HG03354 (cell line): ENCODE data around the gene TRANK1.
A peak's percentile ranks its signal among the peaks of the same experiment; 100 is the strongest.
"Not testable (repeated sequence)": the region's sequence is repeated elsewhere in the genome, so short reads cannot be mapped to it uniquely, and the experiment has no call there.

ENCODE experiments used
- ATAC-seq: cut with Tn5 transposase; IDR thresholded peaks from one replicate; pipeline ENCODE4 v1.9.1; 2021; ENCODE audit warnings: mild to moderate bottlenecking; ENCODE audit not compliant: unreplicated experiment, poor library complexity, severe bottlenecking

The TRANK1 gene

GRCh38 chr3:36944641-36945270 lies at the start of gene TRANK1:
Gene TRANK1 (minus strand): TSS chr3:36945054. CDS start chr3:36944809, 245 bp downstream.
- ATAC-seq = peak; percentile 66

GRCh38 chr3:36993326-36994283 lies 48.8 kb upstream of the TRANK1 start, which contains the start of gene MLH1:
Gene MLH1 (plus strand): TSS chr3:36993518. CDS start chr3:36993548, 30 bp downstream.
- ATAC-seq = peak; percentile 92

GRCh38 chr3:36992806-36993325 lies 48.0 kb upstream of the TRANK1 start, which contains the start of gene EPM2AIP1:
Gene EPM2AIP1 (minus strand): TSS chr3:36993131. CDS start chr3:36993077, 54 bp downstream.
- peak; percentile 88 for ATAC-seq

DNA sequence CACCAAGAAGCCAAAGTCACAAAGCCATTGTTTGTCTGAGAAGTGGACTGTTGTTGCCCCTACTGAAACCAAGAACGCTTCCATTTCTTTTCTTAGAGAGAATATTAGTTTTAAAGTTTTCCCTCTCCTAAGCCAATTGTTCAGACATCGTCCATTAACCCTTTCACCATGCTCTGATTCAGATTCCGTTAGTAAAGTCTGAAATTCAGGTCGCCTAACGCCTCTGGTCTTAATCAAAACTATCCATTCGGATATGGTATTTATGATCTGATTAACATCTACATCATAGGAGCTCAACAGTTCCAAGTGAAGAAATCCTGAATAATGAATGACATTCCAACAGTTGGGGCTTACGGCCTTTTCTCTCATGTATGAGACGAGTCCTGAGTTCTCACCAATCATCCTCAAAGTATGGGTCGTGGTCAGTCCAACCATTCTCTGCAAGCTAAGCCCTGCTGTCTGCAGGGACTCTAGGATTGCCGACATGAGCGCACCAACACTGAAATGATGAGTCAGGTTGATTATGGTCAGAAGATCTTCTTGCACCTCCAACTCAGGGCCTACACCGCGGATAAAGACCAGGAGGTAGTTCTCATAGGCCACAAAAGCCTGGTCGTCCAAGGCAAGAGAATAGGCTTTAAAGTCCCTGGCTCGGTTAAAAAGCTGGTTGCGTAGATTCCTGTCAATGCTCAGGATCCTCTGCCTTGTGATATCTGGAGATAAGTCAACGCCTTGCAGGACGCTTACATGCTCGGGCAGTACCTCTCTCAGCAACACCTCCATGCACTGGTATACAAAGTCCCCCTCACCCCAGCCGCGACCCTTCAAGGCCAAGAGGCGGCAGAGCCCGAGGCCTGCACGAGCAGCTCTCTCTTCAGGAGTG lies 47.3 kb upstream of the TRANK1 start:
- no peak for ATAC-seq

- ATAC-seq = no peak
These were observed 46.3 kb upstream of the TRANK1 start for GRCh38 chr3:36991147-36991546.

DNA sequence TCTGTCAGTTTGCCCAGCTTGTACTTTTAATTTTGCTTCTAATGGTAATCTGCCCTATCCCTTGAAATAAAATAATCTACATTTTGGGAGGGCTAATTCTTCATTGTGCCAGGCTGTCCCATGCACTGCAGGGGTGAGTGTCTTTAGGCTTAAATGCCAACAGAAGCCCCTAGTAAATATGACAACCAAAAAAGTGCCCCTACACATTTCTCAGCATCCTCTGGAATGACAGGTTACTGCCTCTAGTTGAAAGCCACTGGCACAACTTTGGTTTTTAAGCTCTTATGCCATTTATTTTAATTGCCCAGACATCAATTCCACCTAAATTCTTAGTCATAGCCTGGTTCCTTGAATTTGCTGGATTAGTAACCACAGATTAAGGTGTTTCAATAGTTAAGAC lies 44.7 kb upstream of the TRANK1 start:
- no peak for ATAC-seq

DNA sequence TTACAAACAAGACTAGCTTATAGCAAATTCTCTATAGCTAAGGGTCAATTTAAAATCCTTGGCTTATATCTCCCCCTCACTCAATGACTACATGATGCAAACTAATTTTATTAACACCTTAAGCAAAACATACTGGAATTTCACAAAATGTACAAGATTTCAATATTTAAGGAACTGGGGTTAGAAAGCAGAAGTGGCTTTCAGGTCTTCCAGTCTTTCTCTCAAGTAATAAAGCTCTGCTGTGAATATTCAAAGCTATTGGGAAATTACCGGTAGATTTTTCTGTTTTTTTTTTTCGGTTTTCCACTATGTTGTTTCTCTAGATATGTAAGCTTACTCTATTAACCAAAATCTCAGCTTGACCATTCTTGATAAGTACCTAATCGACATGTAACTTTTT lies 44.2 kb upstream of the TRANK1 start:
- ATAC-seq = no peak

- no peak for ATAC-seq
These were observed 43.5 kb upstream of the TRANK1 start for GRCh38 chr3:36988356-36988755.

- no peak for ATAC-seq
These were observed 36.2 kb upstream of the TRANK1 start for GRCh38 chr3:36981006-36981405.

DNA sequence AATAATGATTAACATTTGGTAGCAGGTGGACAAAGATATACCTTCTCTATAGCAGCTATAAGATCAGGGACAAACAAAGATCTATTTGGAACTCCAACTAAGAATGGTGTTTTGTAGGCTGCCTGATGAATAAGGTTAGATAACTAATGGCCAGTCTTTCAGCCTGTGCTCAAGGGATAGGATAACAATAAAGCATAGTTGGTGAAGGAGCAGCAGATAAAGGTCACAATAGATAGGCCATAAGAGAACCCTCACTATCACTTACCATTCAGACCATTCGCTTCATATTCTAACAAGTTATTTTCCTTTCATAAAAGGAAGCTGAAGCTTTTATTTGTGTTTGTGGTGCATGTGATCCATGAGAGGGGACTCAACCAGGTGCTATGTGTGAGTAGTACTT lies 28.3 kb upstream of the TRANK1 start:
- no peak for ATAC-seq

DNA sequence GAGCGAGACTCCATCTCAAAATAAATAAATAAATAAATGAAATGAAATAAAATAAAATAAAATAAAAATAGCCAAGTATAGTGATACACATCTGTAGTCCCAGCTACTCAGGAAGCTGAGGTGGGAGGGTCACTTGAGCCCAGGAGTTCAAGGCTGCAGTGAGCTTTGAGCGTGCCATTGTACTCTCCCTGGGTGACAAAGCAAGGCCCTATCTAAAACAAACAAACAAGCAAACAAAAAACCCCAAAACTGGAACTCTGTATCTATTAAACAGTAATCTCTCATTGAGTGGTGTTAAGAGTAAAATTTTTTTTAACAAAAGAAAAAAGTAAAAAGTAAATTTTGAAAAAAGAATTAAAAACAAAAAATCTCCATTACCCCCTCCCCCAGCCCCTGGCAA lies 27.3 kb upstream of the TRANK1 start:
- ATAC-seq = no peak

DNA sequence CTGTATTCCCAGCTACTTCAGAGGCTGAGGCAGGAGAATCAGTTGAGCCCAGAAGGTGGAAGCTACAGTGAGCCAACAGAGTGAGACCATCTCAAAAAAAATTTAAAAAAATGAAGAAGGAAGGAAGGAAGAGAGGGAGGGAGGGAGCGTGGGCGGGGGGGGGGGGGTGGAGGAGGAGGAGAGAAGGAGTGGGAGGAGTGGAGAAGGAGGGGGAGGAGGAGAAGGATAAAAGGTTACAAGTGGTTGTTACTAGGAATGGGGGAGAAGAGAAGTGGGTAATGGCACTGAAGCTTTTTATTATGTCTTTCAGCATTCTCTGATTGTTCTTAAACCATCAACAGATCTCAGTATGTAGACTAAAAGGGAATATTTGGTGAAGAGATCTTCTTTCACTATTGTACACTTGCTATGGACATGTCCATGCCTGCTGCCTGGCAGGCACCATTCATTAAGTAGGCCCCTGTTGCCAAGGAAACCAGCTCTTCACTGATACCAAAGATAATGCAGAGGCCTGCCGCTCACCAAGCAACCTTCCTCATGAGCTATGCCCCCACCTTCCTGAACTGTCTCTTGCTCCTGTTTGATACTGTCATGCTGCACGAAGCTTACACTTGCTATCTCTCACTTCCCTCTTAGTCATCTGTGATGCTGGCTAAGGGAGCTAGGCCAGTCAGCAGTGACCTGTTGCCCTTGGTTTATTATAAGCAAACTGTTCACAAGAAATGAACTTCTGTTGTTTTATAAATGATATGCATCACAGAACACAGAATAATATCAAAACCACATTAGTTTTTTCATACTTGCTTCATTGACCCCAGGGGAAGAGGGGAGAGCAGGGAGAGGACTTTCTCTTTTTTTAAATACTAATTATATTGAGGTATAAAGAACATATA lies 24.9 kb upstream of the TRANK1 start:
- ATAC-seq = peak; percentile 100

GRCh38 chr3:36969085-36969484 lies 24.2 kb upstream of the TRANK1 start:
- ATAC-seq = no peak

- ATAC-seq = no peak
These were observed 20.6 kb upstream of the TRANK1 start for GRCh38 chr3:36965440-36965839.

- ATAC-seq = peak; percentile 63
These were observed 20.0 kb upstream of the TRANK1 start for GRCh38 chr3:36964817-36965216.

- ATAC-seq = no peak
These were observed 19.5 kb upstream of the TRANK1 start for GRCh38 chr3:36964331-36964730.

DNA sequence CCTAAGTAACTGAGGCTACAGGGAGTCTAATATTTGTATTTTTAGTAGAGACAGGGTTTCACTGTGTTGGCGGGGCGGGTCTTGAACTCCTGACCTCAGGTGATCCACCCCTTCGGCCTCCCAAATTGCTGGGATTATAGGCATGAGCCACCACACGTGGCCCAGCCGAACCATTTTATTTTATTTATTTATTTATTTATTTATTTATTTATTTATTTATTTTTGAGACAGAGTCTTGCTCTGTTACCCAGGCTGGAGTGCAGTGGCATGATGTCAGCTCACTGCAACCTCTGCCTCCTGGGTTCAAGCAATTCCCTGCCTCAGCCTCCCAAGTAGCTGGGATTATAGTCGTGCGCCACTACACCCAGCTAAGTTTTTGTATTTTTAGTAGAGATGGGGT lies 18.2 kb upstream of the TRANK1 start:
- ATAC-seq = not testable (repeated sequence)

- no peak for ATAC-seq
These were observed 15.6 kb upstream of the TRANK1 start for GRCh38 chr3:36960502-36960901.

DNA sequence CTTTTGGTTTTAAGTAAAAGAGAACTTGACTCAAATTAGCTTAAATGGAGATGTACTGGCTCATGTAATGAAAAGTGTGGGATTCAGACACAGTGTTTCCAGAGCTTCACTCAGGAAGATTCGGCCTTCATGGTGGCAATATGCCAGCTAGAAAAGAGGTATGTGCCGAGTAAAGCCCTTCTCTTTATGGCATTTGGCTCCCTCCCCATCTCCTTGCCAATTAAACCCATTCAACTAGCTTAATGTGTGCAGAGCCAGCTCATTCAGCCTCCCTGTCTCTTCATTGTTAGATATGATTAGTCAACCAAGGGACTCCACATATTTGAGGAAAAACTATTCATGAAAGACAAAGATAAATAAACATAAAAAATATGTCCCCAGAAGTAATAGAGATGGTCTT lies 15.0 kb upstream of the TRANK1 start:
- ATAC-seq = no peak
